Erythroblast (primary cell): Measurements from ENCODE around the gene FSTL4.

Experiments
- GATA1 ChIP-seq: IDR thresholded peaks from 2 replicates; pipeline ENCODE4 v1.6.1; 2011; ENCODE audit warnings: low read depth, mild to moderate bottlenecking, control low read depth, low read length, moderate library complexity
- POLR2A ChIP-seq: IDR thresholded peaks from 2 replicates; pipeline ENCODE4 v1.6.1; 2011; ENCODE audit warnings: mild to moderate bottlenecking, low read length

DNA sequence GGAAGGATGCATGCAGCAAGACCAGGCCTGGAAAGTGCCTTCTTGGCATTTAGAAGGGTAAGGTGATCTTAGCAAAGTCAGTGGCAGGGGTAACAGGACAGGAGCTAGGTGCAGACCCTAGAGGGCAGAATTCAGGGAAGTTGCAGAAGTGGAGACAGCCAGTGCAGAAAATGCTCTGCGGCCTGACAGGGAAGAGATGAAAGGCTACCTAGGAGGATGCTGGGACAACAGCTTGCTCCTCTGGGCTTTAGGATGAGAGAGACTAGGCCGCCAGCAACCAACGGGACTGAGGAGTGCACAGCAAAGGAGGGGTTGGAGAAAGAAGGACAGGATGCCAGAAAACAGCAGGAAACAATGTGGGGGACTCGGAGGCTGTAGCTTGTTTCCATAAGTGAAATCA is 219.9 kb downstream of the FSTL4 start:
- TF ChIP-seq POLR2A, result no peak
- no peak for TF ChIP-seq GATA1
